K562 (cell line): ENCODE results near the gene NNAT. TPM values are rescaled to one million over a fixed set of nuclear protein-coding genes. Genes with fewer than 3 reads are reported as not detected.
A peak's percentile ranks its signal among the peaks of the same experiment; 100 is the strongest.
"Not testable (repeated sequence)": the region's sequence is repeated elsewhere in the genome, so short reads cannot be mapped to it uniquely, and the experiment has no call there.

ENCODE experiments used
- ATAC-seq: fragments of 200-7000 bp; cut with Tn5 transposase; 3 replicates; pipeline ENCODE4 v1.9.1; 2020; ENCODE audit warnings: moderate library complexity
- BruUV-seq: library from RNA; stranded (reverse); fragments of 400-500 nt; replicated peaks from 2 replicates; lab custom pipeline; 2021; lab: Mats Ljungman, UMichigan
- CTCF ChIA-PET: fragments of 300-600 bp; formaldehyde crosslinking; extraction: SDS; loops from one replicate; lab custom pipeline; 2021; ENCODE audit warnings: low intra/inter-chr PET ratio; lab: Yijun Ruan, JAX
- POLR2A ChIA-PET: fragments of 300-600, 350-650 bp; sonication (Branson Sonifier 250); formaldehyde crosslinking; extraction: SDS; loops from one replicate; lab custom pipeline; 2021; ENCODE audit warnings: antibody characterized with exemption, inconsistent platforms; lab: Yijun Ruan, JAX
- DNase-seq, 4 experiments: peaks; one replicate each; pipeline versions ENCODE4 v3.0.0 to v3.0.0-alpha.2; 2011 to 2018; ENCODE audit warnings: low spot score in 3 of 4, mixed read lengths in 3 of 4; ENCODE audit errors: extremely low read depth in 1 of 4
- FAIRE-seq: peaks from 2 replicates; lab custom pipeline; 2011; peaks lifted over from hg19 to GRCh38; lab: Jason Lieb, UNC
- H2AFZ ChIP-seq: 2 replicates; pipeline ENCODE4 v1.6.0; 2011; ENCODE audit warnings: low read depth, low read length, control low read depth, inconsistent platforms
- H3K27ac ChIP-seq: fragments of 200-600 bp; 3 replicates; pipeline ENCODE4 v1.8.0; 2011; ENCODE audit warnings: low read depth, mild to moderate bottlenecking, control low read depth, inconsistent platforms, low read length, moderate library complexity, mixed read lengths; ENCODE audit errors: extremely low read depth
- H3K27me3 ChIP-seq, 2 experiments: fragments of 300-600 bp in 1 of 2; 2 replicates in 1 of 2; 3 replicates in 1 of 2; pipeline versions ENCODE4 v1.6.0 to v1.8.0; 2011; ENCODE audit warnings: inconsistent platforms in 2 of 2, low read length in 2 of 2, mild to moderate bottlenecking in 1 of 2, mixed read lengths in 1 of 2, moderate library complexity in 1 of 2; ENCODE audit not compliant: control insufficient read depth in 2 of 2, insufficient read depth in 2 of 2
- H3K36me3 ChIP-seq: fragments of 300-600 bp; 3 replicates; pipeline ENCODE4 v1.8.0; 2011; ENCODE audit warnings: mild to moderate bottlenecking, low read length, inconsistent platforms; ENCODE audit not compliant: control insufficient read depth, insufficient read depth
- H3K4me1 ChIP-seq, 2 experiments: fragments of 200-600 bp in 1 of 2; replicated peaks in 1 of 2; 2 replicates in 1 of 2; 3 replicates in 1 of 2; pipeline versions ENCODE4 v1.5.1 to v1.8.0; 2011; ENCODE audit warnings: inconsistent platforms in 2 of 2, low read length in 2 of 2, mild to moderate bottlenecking in 1 of 2, mixed read lengths in 1 of 2, moderate library complexity in 1 of 2; ENCODE audit not compliant: control insufficient read depth in 2 of 2, insufficient read depth in 2 of 2
- H3K4me2 ChIP-seq: 2 replicates; pipeline ENCODE4 v1.6.1; 2011; ENCODE audit warnings: low read length, control low read depth, inconsistent platforms, mixed read lengths; ENCODE audit not compliant: insufficient read depth
- H3K4me3 ChIP-seq: fragments of 200-600 bp; sonication (generic), shearing (Covaris generic); 2 replicates; pipeline ENCODE4 v1.5.1; 2016; ENCODE audit warnings: control low read depth, inconsistent platforms
- H3K79me2 ChIP-seq: fragments of 200-600 bp; 3 replicates; pipeline ENCODE4 v1.8.0; 2011; ENCODE audit warnings: low read length, inconsistent platforms; ENCODE audit not compliant: control insufficient read depth, insufficient read depth
- H3K9ac ChIP-seq, 2 experiments: 2 replicates each; pipeline versions ENCODE4 v1.6.0 to v1.6.1; 2011; ENCODE audit warnings: low read depth in 2 of 2, low read length in 2 of 2, control low read depth in 1 of 2, inconsistent platforms in 1 of 2, mild to moderate bottlenecking in 1 of 2, mixed read lengths in 1 of 2; ENCODE audit not compliant: insufficient read depth in 1 of 2
- H3K9me1 ChIP-seq: one replicate; pipeline ENCODE4 v1.6.0; 2011; ENCODE audit warnings: inconsistent platforms, mild to moderate bottlenecking, low read length, moderate library complexity; ENCODE audit not compliant: control insufficient read depth, insufficient read depth
- H3K9me3 ChIP-seq: replicated peaks from 2 replicates; pipeline ENCODE4 v1.5.1; 2011; ENCODE audit warnings: low read depth, low read length, inconsistent platforms; ENCODE audit not compliant: control insufficient read depth, insufficient read depth
- H4K20me1 ChIP-seq: replicated peaks from 2 replicates; pipeline ENCODE4 v1.6.1; 2011; ENCODE audit warnings: low read length, inconsistent platforms, mixed read lengths; ENCODE audit not compliant: control insufficient read depth, insufficient read depth
- ADNP ChIP-seq: fragments of 200-800 bp; sonication (Bioruptor generic); IDR thresholded peaks from 2 replicates; pipeline ENCODE4 v1.6.1; 2016; ENCODE audit warnings: missing genetic modification characterization, missing compliant biosample characterization
- BCOR ChIP-seq: fragments of 450-650 bp; IDR thresholded peaks from 2 replicates; pipeline ENCODE4 v1.6.1; 2016
- HDAC2 ChIP-seq: fragments of 450-650 bp; IDR thresholded peaks from 2 replicates; pipeline ENCODE4 v1.6.1; 2016; ENCODE audit warnings: mild to moderate bottlenecking
- KDM1A ChIP-seq, 2 experiments: fragments of 450-650 bp; IDR thresholded peaks; 2 replicates each; pipeline ENCODE4 v1.6.1; 2016; ENCODE audit warnings: mild to moderate bottlenecking in 2 of 2
- PHF20 ChIP-seq: fragments of 450-650 bp; IDR thresholded peaks from 2 replicates; pipeline ENCODE4 v1.6.1; 2018; ENCODE audit not compliant: partially characterized antibody
- RBM25 ChIP-seq: fragments of 200-400 bp; formaldehyde crosslinking; IDR thresholded peaks from 2 replicates; pipeline ENCODE4 v1.6.1; 2018; ENCODE audit warnings: low read length, low read depth, moderate library complexity; ENCODE audit not compliant: severe bottlenecking
- RCOR1 ChIP-seq, 2 experiments: IDR thresholded peaks; 2 replicates each; pipeline ENCODE4 v1.6.1; 2012; ENCODE audit warnings: low read depth in 2 of 2, low read length in 2 of 2, borderline replicate concordance in 1 of 2, improper control_type of control experiment in 1 of 2
- SMARCA5 ChIP-seq: fragments of 450-650 bp; IDR thresholded peaks from 2 replicates; pipeline ENCODE4 v1.6.1; 2016
- WGBS: fragments of 100-300 bp; shearing (Covaris generic); methylation state at CpG from one replicate; pipeline ENCODE4 v1.1.6; 2016; ENCODE audit warnings: low coverage, mixed read lengths; ENCODE audit not compliant: insufficient coverage; ENCODE audit errors: missing lambda C conversion rate; 5-methylcytosine and 5-hydroxymethylcytosine counted together
- in situ Hi-C: fragments of 300-500 bp; cut with MboI; formaldehyde crosslinking; loops from 4 replicates; pipeline ENCODE4 v1.15.0; 2018; ENCODE audit warnings: inconsistent platforms, mixed read lengths
- intact Hi-C: fragments of 100-400 bp; cut with micrococcal nuclease; formaldehyde crosslinking; loops from 2 replicates; pipeline ENCODE4 v1.14.2; 2022
- polyA plus RNA-seq, 8 experiments: library from polyadenylated mRNA; depleted of rRNA in 4 of 8; stranded (reverse) in 5 of 8; unstranded in 3 of 8; fragments of >200 nt; fragmentation: Nextera tagmentation in 2 of 8; fragmentation: Illumina TruSeq in 1 of 8; extraction: Ambion mirVana in 2 of 8; extraction: Trizol in 1 of 8; gene quantifications; 2 replicates each; pipeline versions ENCODE4 v1.2.1 to v1.2.3, GENCODE V29; 2011 to 2014; ENCODE audit warnings: inconsistent platforms in 1 of 8, missing spikeins in 1 of 8
- total RNA-seq, 7 experiments: library from RNA; depleted of rRNA in 6 of 7; stranded (reverse); fragments of >200 nt in 6 of 7; fragmentation: Illumina TruSeq in 2 of 7; extraction: Trizol in 2 of 7; gene quantifications; 2 replicates each; pipeline versions ENCODE4 v1.2.1 to v1.2.3, GENCODE V29; 2011 to 2021; ENCODE audit warnings: low replicate concordance in 1 of 7

Gene NNAT
- total and polyA plus RNA-seq, 9 of the 15 experiments (the other 6 are each of a cell fraction or from before 2014, with no cell fraction given): 0.13 TPM; not detected in 8

GRCh38 chr20:37540838-37541237 is 19.8 kb downstream of the NNAT start:
- TF ChIP-seq HDAC2: peak; percentile 39; the same call in 1 of the 2 replicates
- peak; percentile 76; the same call in 1 of the 2 replicates for TF ChIP-seq SMARCA5
- peak; percentile 91 for TF ChIP-seq BCOR
- 0 out of 4 replicates have a peak, but pooled peaks of 1 of the 2 experiments have one; percentile 41 for TF ChIP-seq KDM1A (IDR thresholded peaks at IDR 0.05)
- peak; percentile 84 for TF ChIP-seq RBM25
- TF ChIP-seq RCOR1 (IDR thresholded peaks at IDR 0.05; ENCODE audit: borderline replicate concordance in 1 of 2, low read depth in 2 of 2, low read length in 2 of 2): peak in 1 of 2 experiments; percentile 30; a peak in 1 of 4 replicates
- peak; percentile 77 for TF ChIP-seq ADNP (tag)
- peak; percentile 16 for TF ChIP-seq PHF20
- intact Hi-C loops, H3K79me2 ChIP-seq, DNase-seq, H3K4me3 ChIP-seq, H3K9ac ChIP-seq, H3K27ac ChIP-seq, H4K20me1 ChIP-seq, H2AFZ ChIP-seq, in situ Hi-C loops, BruUV-seq, H3K36me3 ChIP-seq, H3K4me2 ChIP-seq, ATAC-seq, H3K27me3 ChIP-seq, FAIRE-seq, H3K9me1 ChIP-seq, H3K9me3 ChIP-seq, POLR2A ChIA-PET: not testable (repeated sequence)
- WGBS: 0% methylated on average over 1 of the region's 1 CpG
- H3K4me1 ChIP-seq: peaks cover 0 to 14% of the 10 kb centered on the region in 2 experiments; a peak in 3 of 5 replicates
- CTCF ChIA-PET: interaction anchor here (0.6 kb wide), 1 partner anchor 8 kb away, joined by 3 read pairs; no protein-coding TSS in a partner anchor
